ENCODE measurements around the gene TSHZ2.

Gene TSHZ2

GRCh38 chr20:53490620-53491019 lies 518.5 kb downstream of the TSHZ2 start:
- Histone ChIP-seq H3K4me2 (ENCODE audit: low read length) (peak overlapping the region; percentile 46), H3K36me3 (replicated peaks; ENCODE audit: low read depth, low read length) (no peaks in the 10 kb centered on the region), H4K20me1 (ENCODE audit: insufficient read depth, low read length) (no peaks in the 10 kb centered on the region), H3K27ac (ENCODE audit: low read length) (no peak overlapping the region), H3K4me3 (ENCODE audit: low read length) (no peak overlapping the region), H2AFZ (ENCODE audit: low read depth, low read length) (no peak overlapping the region), H3K9ac (ENCODE audit: low read length) (no peak overlapping the region), H3K27me3 (ENCODE audit: low read depth, low read length) (no peaks in the 10 kb centered on the region), H3K9me3 (ENCODE audit: insufficient read depth, low read length) (no peaks in the 10 kb centered on the region), H3K79me2 (ENCODE audit: low read length) (no peaks in the 10 kb centered on the region), H3K4me1 (ENCODE audit: low read length) (peaks cover 37% of the 10 kb centered on the region)
- TF ChIP-seq CTCF (IDR thresholded peaks at IDR 0.05; ENCODE audit: low read depth, low read length) = no peak
- TF ChIP-seq EZH2phosphoT487 (IDR thresholded peaks at IDR 0.05; ENCODE audit: low read depth) = no peak

GRCh38 chr20:53491462-53491861 lies 519.3 kb downstream of the TSHZ2 start:
- H3K79me2 ChIP-seq (ENCODE audit: low read length) = no peaks in the 10 kb centered on the region
- H4K20me1 ChIP-seq (ENCODE audit: insufficient read depth, low read length) = no peaks in the 10 kb centered on the region
- H3K4me1 ChIP-seq (ENCODE audit: low read length) = peaks cover 39% of the 10 kb centered on the region
- H3K4me3 ChIP-seq (ENCODE audit: low read length) = peak overlapping the region; percentile 22
- no peaks in the 10 kb centered on the region for H3K36me3 ChIP-seq (replicated peaks; ENCODE audit: low read depth, low read length)
- no peaks in the 10 kb centered on the region for H3K9me3 ChIP-seq (ENCODE audit: insufficient read depth, low read length)
- no peak overlapping the region for H2AFZ ChIP-seq (ENCODE audit: low read depth, low read length)
- H3K27ac ChIP-seq (ENCODE audit: low read length) = no peak overlapping the region
- peak overlapping the region; percentile 46 for H3K4me2 ChIP-seq (ENCODE audit: low read length)
- no peak overlapping the region for H3K9ac ChIP-seq (ENCODE audit: low read length)
- TF ChIP-seq CTCF (IDR thresholded peaks at IDR 0.05; ENCODE audit: low read depth, low read length) = no peak
- H3K27me3 ChIP-seq (ENCODE audit: low read depth, low read length) = no peaks in the 10 kb centered on the region

GRCh38 chr20:53492212-53492611 lies 520.1 kb downstream of the TSHZ2 start:
- no peaks in the 10 kb centered on the region for H3K79me2 ChIP-seq (ENCODE audit: low read length)
- no peak overlapping the region for H3K27ac ChIP-seq (ENCODE audit: low read length)
- no peak overlapping the region for H3K4me3 ChIP-seq (ENCODE audit: low read length)
- no peak overlapping the region for H3K9ac ChIP-seq (ENCODE audit: low read length)
- no peaks in the 10 kb centered on the region for H4K20me1 ChIP-seq (ENCODE audit: insufficient read depth, low read length)
- H3K4me2 ChIP-seq (ENCODE audit: low read length) = peak overlapping the region; percentile 46
- no peak overlapping the region for H2AFZ ChIP-seq (ENCODE audit: low read depth, low read length)
- TF ChIP-seq CTCF (IDR thresholded peaks at IDR 0.05; ENCODE audit: low read depth, low read length) = no peak
- no peak for TF ChIP-seq EZH2phosphoT487 (IDR thresholded peaks at IDR 0.05; ENCODE audit: low read depth)
- H3K36me3 ChIP-seq (replicated peaks; ENCODE audit: low read depth, low read length) = no peaks in the 10 kb centered on the region
- H3K4me1 ChIP-seq (ENCODE audit: low read length) = peaks cover 39% of the 10 kb centered on the region
- no peaks in the 10 kb centered on the region for H3K27me3 ChIP-seq (ENCODE audit: low read depth, low read length)
- H3K9me3 ChIP-seq (ENCODE audit: insufficient read depth, low read length) = no peaks in the 10 kb centered on the region

DNA sequence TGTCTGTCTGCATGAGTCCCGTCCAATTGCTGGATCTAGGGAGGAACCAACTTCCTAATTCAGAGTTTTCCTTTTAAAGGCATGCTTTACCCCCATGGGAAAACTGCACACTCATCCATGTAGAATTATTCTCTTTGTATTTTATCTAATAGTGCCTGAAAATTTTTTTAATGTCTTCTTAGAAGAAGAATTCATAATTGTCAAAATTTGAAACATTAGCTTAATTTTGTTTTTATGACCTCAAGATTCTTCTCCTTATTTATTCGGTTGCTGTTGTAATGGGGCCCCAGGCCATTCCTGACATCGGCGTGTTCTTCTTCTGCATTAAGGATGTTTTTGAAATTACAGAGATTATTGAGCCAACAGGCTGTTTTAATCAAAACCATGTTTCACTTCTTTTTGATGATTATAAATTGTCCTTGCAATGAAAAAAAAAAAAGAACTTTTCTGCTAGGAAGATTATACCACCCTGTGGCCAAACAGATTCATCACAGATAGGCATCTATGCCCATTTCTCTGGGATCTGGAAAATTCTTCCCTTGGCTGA lies 521.2 kb downstream of the TSHZ2 start:
- TF ChIP-seq CTCF (IDR thresholded peaks at IDR 0.05; ENCODE audit: low read depth, low read length) = peak; percentile 59
- no peak for TF ChIP-seq EZH2phosphoT487 (IDR thresholded peaks at IDR 0.05; ENCODE audit: low read depth)
- no peak overlapping the region for H3K4me2 ChIP-seq (ENCODE audit: low read length)
- H3K4me3 ChIP-seq (ENCODE audit: low read length) = no peak overlapping the region
- H3K4me1 ChIP-seq (ENCODE audit: low read length) = peaks cover 39% of the 10 kb centered on the region
- no peak overlapping the region for H2AFZ ChIP-seq (ENCODE audit: low read depth, low read length)
- H3K79me2 ChIP-seq (ENCODE audit: low read length) = no peaks in the 10 kb centered on the region
- no peaks in the 10 kb centered on the region for H3K36me3 ChIP-seq (replicated peaks; ENCODE audit: low read depth, low read length)
- H3K27me3 ChIP-seq (ENCODE audit: low read depth, low read length) = no peaks in the 10 kb centered on the region
- no peak overlapping the region for H3K9ac ChIP-seq (ENCODE audit: low read length)
- no peaks in the 10 kb centered on the region for H4K20me1 ChIP-seq (ENCODE audit: insufficient read depth, low read length)
- H3K9me3 ChIP-seq (ENCODE audit: insufficient read depth, low read length) = no peaks in the 10 kb centered on the region
- H3K27ac ChIP-seq (ENCODE audit: low read length) = no peak overlapping the region
